NCI-H1417 treated with DMSO at 0.1 percent for 48 hours (cell line): Measurements from ENCODE around the gene IRF2.
"Not testable (repeated sequence)": the region's sequence is repeated elsewhere in the genome, so short reads cannot be mapped to it uniquely, and the experiment has no call there.

ENCODE experiments used
- DNase-seq: peaks from one replicate; lab custom pipeline; 2025; lab: John Stamatoyannopoulos, UW

IRF2 gene

GRCh38 chr4:184389978-184390900 is 84.1 kb downstream of the IRF2 start:
- DNase-seq: no peak

GRCh38 chr4:184388106-184388505 is 86.2 kb downstream of the IRF2 start:
- no peak for DNase-seq

GRCh38 chr4:184387351-184387750 is 87.0 kb downstream of the IRF2 start:
- no peak for DNase-seq

GRCh38 chr4:184386271-184386781 is 88.0 kb downstream of the IRF2 start:
- no peak for DNase-seq

GRCh38 chr4:184385705-184386141 is 88.6 kb downstream of the IRF2 start:
- DNase-seq: no peak

GRCh38 chr4:184384810-184385557 is 89.4 kb downstream of the IRF2 start:
- no peak for DNase-seq

GRCh38 chr4:184384056-184384809 is 90.1 kb downstream of the IRF2 start:
- no peak for DNase-seq

GRCh38 chr4:184383497-184384055 is 90.8 kb downstream of the IRF2 start:
- no peak for DNase-seq

- no peak for DNase-seq
Observed at GRCh38 chr4:184382189-184382846, 92.0 kb downstream of the IRF2 start.

- no peak for DNase-seq
Observed at GRCh38 chr4:184380707-184381106, 93.6 kb downstream of the IRF2 start.

- DNase-seq: not testable (repeated sequence)
Observed at GRCh38 chr4:184380214-184380613, 94.1 kb downstream of the IRF2 start.

- DNase-seq: no peak
Observed at GRCh38 chr4:184376923-184377322, 97.4 kb downstream of the IRF2 start.

GRCh38 chr4:184376126-184376838 is 98.1 kb downstream of the IRF2 start:
- DNase-seq: no peak

GRCh38 chr4:184375623-184376022 is 98.7 kb downstream of the IRF2 start:
- DNase-seq: not testable (repeated sequence)

GRCh38 chr4:184375027-184375426 is 99.3 kb downstream of the IRF2 start:
- DNase-seq: no peak

- no peak for DNase-seq
Observed at GRCh38 chr4:184373886-184374405, 100.4 kb downstream of the IRF2 start.

- no peak for DNase-seq
Observed at GRCh38 chr4:184371390-184371787, 103.0 kb downstream of the IRF2 start.

- no peak for DNase-seq
Observed at GRCh38 chr4:184370711-184371389, 103.5 kb downstream of the IRF2 start.

- no peak for DNase-seq
Observed at GRCh38 chr4:184369871-184370270, 104.5 kb downstream of the IRF2 start.

- no peak for DNase-seq
Observed at GRCh38 chr4:184368731-184369130, 105.6 kb downstream of the IRF2 start.
